HG02973 (cell line): ENCODE results near the gene CARS1.
A peak's percentile ranks its signal among the peaks of the same experiment; 100 is the strongest.

Experiments used
- ATAC-seq: cut with Tn5 transposase; IDR thresholded peaks from one replicate; pipeline ENCODE4 v1.9.1; 2021; ENCODE audit warnings: moderate library complexity; ENCODE audit not compliant: unreplicated experiment

The CARS1 gene

GRCh38 chr11:2994336-2994730, 62.9 kb downstream of the CARS1 start:
- no peak for ATAC-seq

- no peak for ATAC-seq
Measured at GRCh38 chr11:2992997-2993325, 64.3 kb downstream of the CARS1 start.

- peak; percentile 78 for ATAC-seq
Measured at GRCh38 chr11:2992234-2992996, 64.8 kb downstream of the CARS1 start, which contains the start of gene NAP1L4. Gene NAP1L4 (minus strand): TSS chr11:2992329. CDS start chr11:2979220, 13,109 bp downstream.

GRCh38 chr11:2991452-2992233, 65.6 kb downstream of the CARS1 start:
- ATAC-seq = peak; percentile 30

GRCh38 chr11:2990617-2991451, 66.4 kb downstream of the CARS1 start:
- no peak for ATAC-seq

- no peak for ATAC-seq
Measured at GRCh38 chr11:2989551-2989950, 67.7 kb downstream of the CARS1 start.

GRCh38 chr11:2989006-2989405, 68.2 kb downstream of the CARS1 start:
- ATAC-seq = no peak

- no peak for ATAC-seq
Measured at GRCh38 chr11:2987881-2988861, 69.1 kb downstream of the CARS1 start.

- ATAC-seq = no peak
Measured at GRCh38 chr11:2983908-2984307, 73.3 kb downstream of the CARS1 start.

- no peak for ATAC-seq
Measured at GRCh38 chr11:2982214-2982613, 75.0 kb downstream of the CARS1 start.

GRCh38 chr11:2981130-2981529, 76.1 kb downstream of the CARS1 start:
- no peak for ATAC-seq

- no peak for ATAC-seq
Measured at GRCh38 chr11:2980168-2980840, 76.9 kb downstream of the CARS1 start.

GRCh38 chr11:2977113-2977512, 80.1 kb downstream of the CARS1 start:
- ATAC-seq = no peak

GRCh38 chr11:2976294-2977063, 80.7 kb downstream of the CARS1 start:
- no peak for ATAC-seq

GRCh38 chr11:2975594-2975993, 81.6 kb downstream of the CARS1 start:
- ATAC-seq = no peak

- ATAC-seq = no peak
Measured at GRCh38 chr11:2974272-2974671, 83.0 kb downstream of the CARS1 start.

GRCh38 chr11:2968341-2968900, 88.8 kb downstream of the CARS1 start:
- no peak for ATAC-seq

GRCh38 chr11:2964782-2965181, 92.4 kb downstream of the CARS1 start:
- no peak for ATAC-seq

- ATAC-seq = no peak
Measured at GRCh38 chr11:2963761-2964160, 93.5 kb downstream of the CARS1 start.
